K562 (cell line): Measurements from ENCODE around the gene PLOD1.
"Not testable (repeated sequence)": the region's sequence is repeated elsewhere in the genome, so short reads cannot be mapped to it uniquely, and the experiment has no call there.

Source experiments
- CBFA2T3 ChIP-seq: fragments of 450-650 bp; IDR thresholded peaks from 2 replicates; pipeline ENCODE4 v1.6.1; 2017
- CHCHD3 ChIP-seq: fragments of 250-450 bp; sonication (Bioruptor Pico); IDR thresholded peaks from 2 replicates; pipeline ENCODE4 v2.1.2; 2022; ENCODE audit warnings: mild to moderate bottlenecking
- CTCF ChIP-seq, 3 experiments: IDR thresholded peaks in 2 of 3; conservative IDR thresholded peaks in 1 of 3; 2 replicates each; pipeline ENCODE4 v1.5.1; 2011 to 2012; ENCODE audit warnings: low read length in 3 of 3, mild to moderate bottlenecking in 3 of 3, control low read depth in 2 of 3, improper control_type of control experiment in 1 of 3, inconsistent platforms in 1 of 3, low read depth in 1 of 3, mixed read lengths in 1 of 3, moderate library complexity in 1 of 3; ENCODE audit not compliant: insufficient read depth in 2 of 3
- EGR1 ChIP-seq: fragments of 450-650 bp; conservative IDR thresholded peaks from 2 replicates; pipeline ENCODE4 v1.6.1; 2017; ENCODE audit warnings: mild to moderate bottlenecking
- ETV6 ChIP-seq, 3 experiments: fragments of 150-350 bp in 1 of 3; sonication (generic) in 1 of 3; formaldehyde crosslinking in 1 of 3; IDR thresholded peaks; 2 replicates each; pipeline versions ENCODE4 v1.6.1 to v1.8.0; 2014 to 2022; ENCODE audit warnings: borderline replicate concordance in 2 of 3, low read depth in 2 of 3, antibody characterized with exemption in 1 of 3, low read length in 1 of 3, mild to moderate bottlenecking in 1 of 3, missing genetic modification reagents in 1 of 3
- PHF8 ChIP-seq: fragments of 200-600 bp; sonication (generic); IDR thresholded peaks from 2 replicates; pipeline ENCODE4 v1.6.1; 2012; ENCODE audit warnings: mixed run types, mild to moderate bottlenecking, inconsistent platforms, low read length, moderate library complexity, borderline replicate concordance
- POLR2A ChIP-seq: fragments of 450-650 bp; conservative IDR thresholded peaks from 2 replicates; pipeline ENCODE4 v1.6.1; 2016
- POLR3A ChIP-seq: IDR thresholded peaks from 2 replicates; pipeline ENCODE4 v1.6.1; 2011; ENCODE audit warnings: borderline replicate concordance, mild to moderate bottlenecking, moderate library complexity; ENCODE audit not compliant: insufficient read length, insufficient read depth; ENCODE audit errors: extremely low read depth
- ZNF3 ChIP-seq: fragments of 250-450 bp; sonication (Bioruptor Pico); IDR thresholded peaks from 2 replicates; pipeline ENCODE4 v1.5.0; 2021; ENCODE audit warnings: mild to moderate bottlenecking, moderate library complexity

GRCh38 chr1:11894501-11894900, 40.0 kb upstream of the PLOD1 start:
- not testable (repeated sequence) for TF ChIP-seq EGR1; POLR2A; POLR3A; ZNF3 (CRISPR knock-in tag); CTCF (IDR thresholded peaks at IDR 0.05 in 2 of 3, conservative IDR thresholded peaks at IDR 0.05 in 1 of 3; ENCODE audit: insufficient read depth in 2 of 3, low read depth in 1 of 3, low read length in 3 of 3); CBFA2T3; CHCHD3 (CRISPR knock-in tag); ETV6 (IDR thresholded peaks at IDR 0.05; ENCODE audit: borderline replicate concordance in 1 of 2, low read depth in 2 of 2, low read length in 1 of 2); ETV6 (CRISPR knock-in tag; IDR thresholded peaks at IDR 0.05; ENCODE audit: borderline replicate concordance); PHF8
